IMR-90 (cell line): Measurements from ENCODE around the gene KLHL6. TPM values are rescaled to one million over a fixed set of nuclear protein-coding genes. Genes with fewer than 3 reads are reported as not detected.

Experiments used
- ATAC-seq: fragments of 200-7000 bp; cut with Tn5 transposase; 2 replicates; pipeline ENCODE4 v1.9.1; 2020; ENCODE audit warnings: low read depth, mild to moderate bottlenecking, moderate library complexity
- BruUV-seq: library from RNA; stranded (reverse); fragments of 400-500 nt; replicated peaks from 2 replicates; lab custom pipeline; 2021; lab: Mats Ljungman, UMichigan
- CTCF ChIA-PET: fragments of 300-600 bp; formaldehyde crosslinking; extraction: SDS; loops from one replicate; lab custom pipeline; 2021; ENCODE audit warnings: antibody characterized with exemption; lab: Yijun Ruan, JAX
- POLR2A ChIA-PET: fragments of 300-600 bp; sonication (Branson Sonifier 250); formaldehyde crosslinking; loops from one replicate; lab custom pipeline; 2022; ENCODE audit warnings: antibody characterized with exemption; ENCODE audit not compliant: unreplicated experiment; lab: Charles Lee
- DNase-seq: peaks from one replicate; pipeline ENCODE4 v3.0.0; 2013
- H2AFZ ChIP-seq: replicated peaks from 2 replicates; pipeline ENCODE3; 2013; ENCODE audit warnings: low read length, mild to moderate bottlenecking; ENCODE audit not compliant: poor library complexity
- H2AK5ac ChIP-seq: 2 replicates; pipeline ENCODE4 v1.6.1; 2013; ENCODE audit warnings: low read depth, low read length, inconsistent platforms
- H2AK9ac ChIP-seq: replicated peaks from 2 replicates; pipeline ENCODE3; 2013; ENCODE audit warnings: mild to moderate bottlenecking, low read depth, low read length, moderate library complexity; ENCODE audit not compliant: poor library complexity
- H2BK120ac ChIP-seq: 2 replicates; pipeline ENCODE4 v1.6.1; 2013; ENCODE audit warnings: low read depth, low read length, inconsistent platforms
- H2BK15ac ChIP-seq: 3 replicates; pipeline ENCODE4 v1.6.1; 2013; ENCODE audit warnings: low read depth, low read length, inconsistent platforms
- H2BK20ac ChIP-seq: 2 replicates; pipeline ENCODE4 v1.6.1; 2013; ENCODE audit warnings: low read depth, mild to moderate bottlenecking, inconsistent platforms, low read length, moderate library complexity
- H2BK5ac ChIP-seq: 2 replicates; pipeline ENCODE4 v1.6.1; 2013; ENCODE audit warnings: mild to moderate bottlenecking, low read depth, low read length, inconsistent platforms; ENCODE audit not compliant: poor library complexity, severe bottlenecking
- H3K14ac ChIP-seq: replicated peaks from 2 replicates; pipeline ENCODE4 v1.6.1; 2013; ENCODE audit warnings: low read depth, low read length, inconsistent platforms
- H3K18ac ChIP-seq: 2 replicates; pipeline ENCODE4 v1.6.1; 2013; ENCODE audit warnings: low read depth, low read length, control low read depth
- H3K23ac ChIP-seq: 2 replicates; pipeline ENCODE4 v1.6.1; 2013; ENCODE audit warnings: low read depth, low read length, inconsistent platforms
- H3K27ac ChIP-seq: 2 replicates; pipeline ENCODE4 v1.5.1; 2013; ENCODE audit warnings: mild to moderate bottlenecking, control low read depth, low read length; ENCODE audit not compliant: insufficient read depth
- H3K27me3 ChIP-seq: 2 replicates; pipeline ENCODE4 v1.6.1; 2013; ENCODE audit warnings: low read length; ENCODE audit not compliant: control insufficient read depth, insufficient read depth
- H3K36me3 ChIP-seq: 2 replicates; pipeline ENCODE4 v1.6.1; 2013; ENCODE audit warnings: low read length, mixed read lengths; ENCODE audit not compliant: control insufficient read depth, insufficient read depth
- H3K4ac ChIP-seq: 2 replicates; pipeline ENCODE4 v1.6.1; 2013; ENCODE audit warnings: low read depth, low read length, inconsistent platforms
- H3K4me1 ChIP-seq: 2 replicates; pipeline ENCODE4 v1.6.1; 2013; ENCODE audit warnings: low read length, mixed read lengths; ENCODE audit not compliant: control insufficient read depth, insufficient read depth
- H3K4me2 ChIP-seq: 2 replicates; pipeline ENCODE4 v1.6.1; 2013; ENCODE audit warnings: low read depth, mild to moderate bottlenecking, control low read depth, low read length, moderate library complexity
- H3K4me3 ChIP-seq: 2 replicates; pipeline ENCODE4 v1.5.1; 2013; ENCODE audit warnings: low read depth, mild to moderate bottlenecking, control low read depth, low read length, moderate library complexity; ENCODE audit not compliant: insufficient read depth
- H3K56ac ChIP-seq: 2 replicates; pipeline ENCODE4 v1.6.1; 2013; ENCODE audit warnings: low read length, inconsistent platforms; ENCODE audit not compliant: insufficient read depth; ENCODE audit errors: extremely low read depth
- H3K79me1 ChIP-seq, 2 experiments: 2 replicates each; pipeline ENCODE4 v1.6.1; 2013; ENCODE audit warnings: low read length in 2 of 2, inconsistent platforms in 1 of 2, low read depth in 1 of 2
- H3K9ac ChIP-seq: 2 replicates; pipeline ENCODE4 v1.6.1; 2013; ENCODE audit warnings: low read depth, low read length, control low read depth
- H3K9me1 ChIP-seq: 2 replicates; pipeline ENCODE4 v1.6.1; 2013; ENCODE audit warnings: low read length, inconsistent platforms; ENCODE audit not compliant: insufficient read depth
- H3K9me3 ChIP-seq: 2 replicates; pipeline ENCODE4 v1.6.1; 2013; ENCODE audit warnings: low read length; ENCODE audit not compliant: control insufficient read depth, insufficient read depth
- H4K20me1 ChIP-seq: 2 replicates; pipeline ENCODE4 v1.6.1; 2013; ENCODE audit warnings: low read length, inconsistent platforms; ENCODE audit not compliant: insufficient read depth
- H4K5ac ChIP-seq: 2 replicates; pipeline ENCODE4 v1.6.1; 2013; ENCODE audit warnings: mild to moderate bottlenecking, low read depth, low read length, control low read depth
- H4K8ac ChIP-seq, 2 experiments: 2 replicates each; pipeline ENCODE4 v1.6.1; 2013; ENCODE audit warnings: low read depth in 2 of 2, low read length in 2 of 2, control low read depth in 1 of 2, inconsistent platforms in 1 of 2
- H4K91ac ChIP-seq: 2 replicates; pipeline ENCODE4 v1.6.1; 2013; ENCODE audit warnings: low read depth, low read length, inconsistent platforms; ENCODE audit not compliant: insufficient read depth
- BHLHE40 ChIP-seq: fragments of 150-350 bp; IDR thresholded peaks from 2 replicates; pipeline ENCODE4 v1.6.1; 2016; ENCODE audit warnings: mild to moderate bottlenecking, low read depth, low read length
- CEBPB ChIP-seq: IDR thresholded peaks from 2 replicates; pipeline ENCODE4 v1.6.1; 2012; ENCODE audit warnings: low read depth, low read length, improper control_type of control experiment
- CHD1 ChIP-seq: IDR thresholded peaks from 2 replicates; pipeline ENCODE4 v1.6.1; 2012; ENCODE audit warnings: low read depth, low read length, improper control_type of control experiment
- FOS ChIP-seq: fragments of 150-350 bp; IDR thresholded peaks from 2 replicates; pipeline ENCODE4 v1.6.1; 2016; ENCODE audit warnings: low read depth, low read length
- MAFK ChIP-seq: IDR thresholded peaks from 2 replicates; pipeline ENCODE4 v1.6.1; 2012; ENCODE audit warnings: low read depth, low read length, improper control_type of control experiment
- MAZ ChIP-seq: IDR thresholded peaks from 2 replicates; pipeline ENCODE4 v1.6.1; 2012; ENCODE audit warnings: low read depth, mild to moderate bottlenecking, low read length, improper control_type of control experiment, moderate library complexity, borderline replicate concordance
- MXI1 ChIP-seq: IDR thresholded peaks from 2 replicates; pipeline ENCODE4 v1.6.1; 2012; ENCODE audit warnings: low read depth, mild to moderate bottlenecking, low read length, moderate library complexity, borderline replicate concordance
- NFE2L2 ChIP-seq: fragments of 150-350 bp; IDR thresholded peaks from 2 replicates; pipeline ENCODE4 v1.6.1; 2016; ENCODE audit warnings: low read depth, mild to moderate bottlenecking, low read length
- POLR2A ChIP-seq: IDR thresholded peaks from 2 replicates; pipeline ENCODE4 v1.6.1; 2012; ENCODE audit warnings: mild to moderate bottlenecking, low read depth, low read length
- RAD21 ChIP-seq: IDR thresholded peaks from 2 replicates; pipeline ENCODE4 v1.6.1; 2012; ENCODE audit warnings: low read length, improper control_type of control experiment
- RCOR1 ChIP-seq: IDR thresholded peaks from 2 replicates; pipeline ENCODE4 v1.6.1; 2012; ENCODE audit warnings: mild to moderate bottlenecking, low read length, improper control_type of control experiment; ENCODE audit not compliant: insufficient replicate concordance
- RFX5 ChIP-seq: IDR thresholded peaks from 2 replicates; pipeline ENCODE4 v1.8.0; 2012; ENCODE audit warnings: low read depth, mild to moderate bottlenecking, low read length, moderate library complexity
- SMC3 ChIP-seq: fragments of 150-350 bp; IDR thresholded peaks from 2 replicates; pipeline ENCODE4 v1.6.1; 2016; ENCODE audit warnings: low read depth, mild to moderate bottlenecking, antibody characterized with exemption, low read length, moderate library complexity
- WGBS, 2 experiments: methylation state at CpG; one replicate each; pipeline versions ENCODE4 v1.1.5 to v1.1.7; 2013; ENCODE audit warnings: missing lambda C conversion rate in 2 of 2; ENCODE audit not compliant: insufficient read length in 1 of 2; ENCODE audit errors: extremely low coverage in 2 of 2; 5-methylcytosine and 5-hydroxymethylcytosine counted together
- dilution Hi-C: fragments of 300-500 bp; cut with HindIII; formaldehyde crosslinking; loops from one replicate; pipeline ENCODE4 v1.14.3; 2018; ENCODE audit warnings: low sequenced_read_pairs; ENCODE audit not compliant: unreplicated experiment
- in situ Hi-C: fragments of 300-500 bp; cut with MboI; formaldehyde crosslinking; loops from 3 replicates; pipeline ENCODE4 v1.14.3; 2019; ENCODE audit warnings: low sequenced_read_pairs, inconsistent platforms, mixed read lengths
- intact Hi-C: fragments of 100-400 bp; cut with micrococcal nuclease; formaldehyde crosslinking; loops from 2 replicates; pipeline ENCODE4 v1.10.0; 2022
- polyA plus RNA-seq, 3 experiments: library from polyadenylated mRNA; depleted of rRNA; stranded (reverse); fragments of >200 nt; gene quantifications; 2 replicates each; pipeline ENCODE4 v1.2.3, GENCODE V29; 2012; ENCODE audit warnings: low replicate concordance in 1 of 3
- total RNA-seq: library from RNA; depleted of rRNA; stranded (reverse); fragments of >200 nt; gene quantifications from 2 replicates; pipeline ENCODE4 v1.2.3, GENCODE V29; 2012
- TF ChIP-seq, protein P1 (sequence below): conservative IDR thresholded peaks from 2 replicates; pipeline ENCODE4 v1.5.1; 2012; ENCODE audit warnings: mild to moderate bottlenecking, low read depth, low read length, improper control_type of control experiment
- TF ChIP-seq, protein P2 (sequence below): fragments of 150-350 bp; IDR thresholded peaks from 2 replicates; pipeline ENCODE4 v1.6.1; 2016; ENCODE audit warnings: low read depth, mild to moderate bottlenecking, low read length, moderate library complexity, borderline replicate concordance
- TF ChIP-seq, protein P3 (sequence below): fragments of 150-350 bp; IDR thresholded peaks from 2 replicates; pipeline ENCODE4 v1.6.1; 2017; ENCODE audit warnings: mild to moderate bottlenecking, antibody characterized with exemption, low read length, low read depth

KLHL6 gene
- total and polyA plus RNA-seq, 2 of the 4 experiments (the other 2 are of a cell fraction) = not detected

DNA sequence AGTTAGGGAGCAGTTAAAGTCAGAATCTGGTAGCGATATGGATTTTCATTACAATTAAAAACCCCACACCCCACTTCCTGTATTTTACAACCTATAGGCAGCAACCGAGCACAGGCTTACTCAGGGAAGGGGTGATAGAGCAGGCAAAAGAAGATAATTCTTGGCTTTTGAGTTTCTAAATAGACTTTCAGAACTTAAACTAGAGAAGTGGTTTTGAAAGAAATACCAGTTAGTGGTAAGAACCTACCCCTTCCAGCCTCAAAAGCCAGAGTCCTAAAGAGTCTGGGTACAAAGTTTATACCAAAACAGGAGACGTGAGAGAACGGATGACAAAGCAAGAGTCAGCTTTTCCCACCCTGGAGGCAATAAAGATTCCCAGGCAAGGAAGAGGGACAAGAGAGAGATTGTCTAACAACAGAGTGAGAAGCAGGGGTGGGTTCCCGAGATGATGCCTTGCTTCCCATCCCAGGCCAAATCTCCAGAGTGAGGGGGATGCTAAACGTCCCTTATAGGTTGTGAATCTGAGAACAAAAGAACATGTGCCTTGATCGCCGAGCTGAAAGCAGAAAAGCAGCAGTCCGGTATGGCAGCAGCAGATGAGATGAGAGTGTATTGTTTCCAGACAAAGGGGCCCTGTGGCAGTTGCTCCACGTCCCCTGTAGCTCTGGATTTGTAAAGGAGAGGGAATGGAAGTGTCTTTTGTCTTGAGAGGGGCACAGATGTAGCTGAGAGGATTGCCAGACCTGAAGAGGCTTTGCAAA, 36.8 kb downstream of the KLHL6 start:
- no TSS peak for BruUV-seq
- no peak overlapping the region for H3K4me3 ChIP-seq

More for the DNA sequence above, 36.8 kb downstream of the KLHL6 start:
- TF ChIP-seq FOS (no peak), SMC3 (no peak), BHLHE40 (no peak), RCOR1 (no peak), NFE2L2 (no peak), MAZ (no peak), CEBPB (no peak), RAD21 (no peak), MAFK (no peak), MXI1 (no peak), POLR2A (no peak), CHD1 (no peak), RFX5 (no peak)
- TF ChIP-seq, protein P1, sequence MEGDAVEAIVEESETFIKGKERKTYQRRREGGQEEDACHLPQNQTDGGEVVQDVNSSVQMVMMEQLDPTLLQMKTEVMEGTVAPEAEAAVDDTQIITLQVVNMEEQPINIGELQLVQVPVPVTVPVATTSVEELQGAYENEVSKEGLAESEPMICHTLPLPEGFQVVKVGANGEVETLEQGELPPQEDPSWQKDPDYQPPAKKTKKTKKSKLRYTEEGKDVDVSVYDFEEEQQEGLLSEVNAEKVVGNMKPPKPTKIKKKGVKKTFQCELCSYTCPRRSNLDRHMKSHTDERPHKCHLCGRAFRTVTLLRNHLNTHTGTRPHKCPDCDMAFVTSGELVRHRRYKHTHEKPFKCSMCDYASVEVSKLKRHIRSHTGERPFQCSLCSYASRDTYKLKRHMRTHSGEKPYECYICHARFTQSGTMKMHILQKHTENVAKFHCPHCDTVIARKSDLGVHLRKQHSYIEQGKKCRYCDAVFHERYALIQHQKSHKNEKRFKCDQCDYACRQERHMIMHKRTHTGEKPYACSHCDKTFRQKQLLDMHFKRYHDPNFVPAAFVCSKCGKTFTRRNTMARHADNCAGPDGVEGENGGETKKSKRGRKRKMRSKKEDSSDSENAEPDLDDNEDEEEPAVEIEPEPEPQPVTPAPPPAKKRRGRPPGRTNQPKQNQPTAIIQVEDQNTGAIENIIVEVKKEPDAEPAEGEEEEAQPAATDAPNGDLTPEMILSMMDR = no peak
- TF ChIP-seq, protein P2, sequence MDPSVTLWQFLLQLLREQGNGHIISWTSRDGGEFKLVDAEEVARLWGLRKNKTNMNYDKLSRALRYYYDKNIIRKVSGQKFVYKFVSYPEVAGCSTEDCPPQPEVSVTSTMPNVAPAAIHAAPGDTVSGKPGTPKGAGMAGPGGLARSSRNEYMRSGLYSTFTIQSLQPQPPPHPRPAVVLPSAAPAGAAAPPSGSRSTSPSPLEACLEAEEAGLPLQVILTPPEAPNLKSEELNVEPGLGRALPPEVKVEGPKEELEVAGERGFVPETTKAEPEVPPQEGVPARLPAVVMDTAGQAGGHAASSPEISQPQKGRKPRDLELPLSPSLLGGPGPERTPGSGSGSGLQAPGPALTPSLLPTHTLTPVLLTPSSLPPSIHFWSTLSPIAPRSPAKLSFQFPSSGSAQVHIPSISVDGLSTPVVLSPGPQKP = no peak
- TF ChIP-seq, protein P3, sequence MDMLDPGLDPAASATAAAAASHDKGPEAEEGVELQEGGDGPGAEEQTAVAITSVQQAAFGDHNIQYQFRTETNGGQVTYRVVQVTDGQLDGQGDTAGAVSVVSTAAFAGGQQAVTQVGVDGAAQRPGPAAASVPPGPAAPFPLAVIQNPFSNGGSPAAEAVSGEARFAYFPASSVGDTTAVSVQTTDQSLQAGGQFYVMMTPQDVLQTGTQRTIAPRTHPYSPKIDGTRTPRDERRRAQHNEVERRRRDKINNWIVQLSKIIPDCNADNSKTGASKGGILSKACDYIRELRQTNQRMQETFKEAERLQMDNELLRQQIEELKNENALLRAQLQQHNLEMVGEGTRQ = no peak
- peaks cover 37% of the 10 kb centered on the region for H3K27me3 ChIP-seq
- no peaks in the 10 kb centered on the region for H4K20me1 ChIP-seq
- intact Hi-C loops = no loop called here
- POLR2A ChIA-PET = interaction anchor here (1.0 kb wide), 1 partner anchor 19 kb away, joined by 3 read pairs; no protein-coding TSS in a partner anchor
- no peak overlapping the region for H2AFZ ChIP-seq
- no peak overlapping the region for H4K8ac ChIP-seq
- no peak overlapping the region for H2AK9ac ChIP-seq
- CTCF ChIA-PET = no interaction called here
- H2AK5ac ChIP-seq = no peak overlapping the region
- no peak overlapping the region for H2BK5ac ChIP-seq
- H3K4me2 ChIP-seq = no peak overlapping the region
- H2BK20ac ChIP-seq = no peak overlapping the region
- no peak overlapping the region for H3K14ac ChIP-seq
- H3K36me3 ChIP-seq = no peaks in the 10 kb centered on the region
- no peak overlapping the region for H3K9ac ChIP-seq
- H3K18ac ChIP-seq = no peak overlapping the region
- 20% methylated on average over 1 of the region's 10 CpGs; no CpG with 5 or more reads in 1 of the 2 experiments for WGBS, 2 experiments
- H2BK15ac ChIP-seq = no peak overlapping the region
- H3K9me3 ChIP-seq = no peaks in the 10 kb centered on the region
- dilution Hi-C loops = no loop called here
- no peak overlapping the region for H3K4ac ChIP-seq
- no peak for ATAC-seq
- H2BK120ac ChIP-seq = no peak overlapping the region
- H3K56ac ChIP-seq = no peak overlapping the region
- H4K5ac ChIP-seq = no peak overlapping the region
- H3K27ac ChIP-seq = no peak overlapping the region
- H3K23ac ChIP-seq = no peak overlapping the region
- no peaks in the 10 kb centered on the region for H3K9me1 ChIP-seq
- H3K79me1 ChIP-seq = no peaks in the 10 kb centered on the region
- DNase-seq = no peak
- H3K4me1 ChIP-seq = no peaks in the 10 kb centered on the region
- no peak overlapping the region for H4K91ac ChIP-seq
- in situ Hi-C loops = no loop called here
